Measurements from ENCODE around the gene TMEFF2. TPM values are rescaled to one million over a fixed set of nuclear protein-coding genes. Genes with fewer than 3 reads are reported as not detected.

TMEFF2 gene
- total and polyA plus RNA-seq, 2 experiments from 2014 or later = 1.7 to 2.2 TPM

GRCh38 chr2:192099742-192100141, 95.0 kb downstream of the TMEFF2 start:
- H3K79me2 ChIP-seq (replicated peaks; ENCODE audit: insufficient read depth) = no peaks in the 10 kb centered on the region
- H3K4me3 Mint-ChIP-seq = no peak overlapping the region
- no peak overlapping the region for H3K4me2 ChIP-seq
- no peaks in the 10 kb centered on the region for H3K4me1 Mint-ChIP-seq
- no peaks in the 10 kb centered on the region for H3K36me3 Mint-ChIP-seq (ENCODE audit: low read depth)
- H3K27ac ChIP-seq (ENCODE audit: low read depth) = no peak overlapping the region
- no peaks in the 10 kb centered on the region for H3K36me3 ChIP-seq (ENCODE audit: insufficient read depth)
- no peak overlapping the region for H3K27ac Mint-ChIP-seq
- no peak overlapping the region for H3K4me3 ChIP-seq
- H2AFZ ChIP-seq = no peak overlapping the region
- H4K20me1 ChIP-seq (replicated peaks; ENCODE audit: insufficient read depth) = no peaks in the 10 kb centered on the region
- peaks cover 6% of the 10 kb centered on the region; the same call in 1 of the 2 replicates for H3K4me1 ChIP-seq (ENCODE audit: insufficient read depth)
- H3K27me3 Mint-ChIP-seq (ENCODE audit: insufficient read depth, low read depth, poor library complexity) = no peaks in the 10 kb centered on the region
- H3K27me3 ChIP-seq (ENCODE audit: insufficient read depth) = no peaks in the 10 kb centered on the region
- no peak for TF ChIP-seq REST (IDR thresholded peaks at IDR 0.05; ENCODE audit: unreplicated experiment)
- no peaks in the 10 kb centered on the region for H3K9me3 Mint-ChIP-seq
- no peaks in the 10 kb centered on the region for H3F3A ChIP-seq (replicated peaks; ENCODE audit: low read depth)
- no peaks in the 10 kb centered on the region for H3K9me2 ChIP-seq (ENCODE audit: insufficient read depth)
- ATAC-seq (no peak), DNase-seq (ENCODE audit: low spot score) (no peak)

- H3K36me3 Mint-ChIP-seq (ENCODE audit: low read depth) = no peaks in the 10 kb centered on the region
- TF ChIP-seq EZH2phosphoT487 (IDR thresholded peaks at IDR 0.05; ENCODE audit: unreplicated experiment) = no peak
- no peak for TF ChIP-seq POLR2AphosphoS5 (IDR thresholded peaks at IDR 0.05; ENCODE audit: low read depth)
- no peak for TF ChIP-seq STAT1 (IDR thresholded peaks at IDR 0.05; ENCODE audit: unreplicated experiment)
- no peak for TF ChIP-seq ZNF462 (CRISPR knock-in tag; IDR thresholded peaks at IDR 0.05)
- TF ChIP-seq JUNB (IDR thresholded peaks at IDR 0.05; ENCODE audit: unreplicated experiment) = no peak
- TF ChIP-seq REST (IDR thresholded peaks at IDR 0.05; ENCODE audit: unreplicated experiment) = no peak
These were observed 95.8 kb downstream of the TMEFF2 start for GRCh38 chr2:192098814-192099491.

More at GRCh38 chr2:192098814-192099491, 95.8 kb downstream of the TMEFF2 start:
- Histone ChIP-seq H3F3A (replicated peaks; ENCODE audit: low read depth) (no peaks in the 10 kb centered on the region), H3K4me1 (ENCODE audit: insufficient read depth) (peaks cover 6% of the 10 kb centered on the region; the same call in 1 of the 2 replicates), H3K4me3 (no peak overlapping the region), H3K27ac (ENCODE audit: low read depth) (no peak overlapping the region), H3K79me2 (replicated peaks; ENCODE audit: insufficient read depth) (no peaks in the 10 kb centered on the region), H3K27me3 (ENCODE audit: insufficient read depth) (no peaks in the 10 kb centered on the region), H3K4me2 (no peak overlapping the region), H2AFZ (no peak overlapping the region), H4K20me1 (replicated peaks; ENCODE audit: insufficient read depth) (no peaks in the 10 kb centered on the region), H3K9me2 (ENCODE audit: insufficient read depth) (no peaks in the 10 kb centered on the region), H3K36me3 (ENCODE audit: insufficient read depth) (no peaks in the 10 kb centered on the region)
- Mint-ChIP-seq H3K27me3 (ENCODE audit: insufficient read depth, low read depth, poor library complexity) (no peaks in the 10 kb centered on the region), H3K4me1 (no peaks in the 10 kb centered on the region), H3K9me3 (no peaks in the 10 kb centered on the region), H3K4me3 (no peak overlapping the region), H3K27ac (no peak overlapping the region)
- DNase-seq (ENCODE audit: low spot score) (no peak), ATAC-seq (no peak)
